ENCODE data around the gene RESP18.
A peak's percentile ranks its signal among the peaks of the same experiment; 100 is the strongest.

Gene RESP18

GRCh38 chr2:219281588-219281987, 51.0 kb downstream of the RESP18 start:
- DNase-seq (ENCODE audit: low read depth), result no peak
- Histone ChIP-seq H3K27me3 (replicated peaks; ENCODE audit: control insufficient read depth, insufficient read depth, low read length) (no peaks in the 10 kb centered on the region), H3K4me1 (ENCODE audit: control insufficient read depth, insufficient read depth, low read length) (peaks cover 32% of the 10 kb centered on the region), H3K9me3 (ENCODE audit: control insufficient read depth, low read length) (no peaks in the 10 kb centered on the region), H3K9ac (ENCODE audit: low read length) (no peak overlapping the region), H3K4me3 (ENCODE audit: low read length) (no peak overlapping the region), H3K36me3 (ENCODE audit: control insufficient read depth, insufficient read depth, low read length, severe bottlenecking) (peaks cover 43% of the 10 kb centered on the region)

DNA sequence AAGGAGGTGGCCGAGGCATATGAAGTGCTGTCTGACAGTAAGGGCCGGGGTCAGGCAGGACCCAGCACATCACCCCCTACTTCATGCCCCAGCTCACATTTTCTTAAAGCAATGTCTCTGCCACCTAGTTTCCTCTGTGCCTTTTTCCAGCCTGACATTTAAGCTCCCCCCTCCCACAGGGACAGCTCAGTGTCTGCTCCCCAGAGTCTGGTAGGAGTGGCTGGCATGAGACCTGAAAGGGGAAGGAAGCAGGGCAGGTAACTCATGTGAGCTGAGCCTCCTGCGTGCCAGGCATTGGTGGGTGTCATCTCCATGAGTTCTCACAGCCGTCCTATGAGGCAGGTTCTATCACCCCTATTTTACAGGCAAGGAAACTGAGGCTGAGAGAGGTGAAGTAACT, 51.9 kb downstream of the RESP18 start:
- Histone ChIP-seq H3K9ac (ENCODE audit: low read length) (peak overlapping the region; percentile 92), H3K9me3 (ENCODE audit: control insufficient read depth, low read length) (no peaks in the 10 kb centered on the region), H3K4me1 (ENCODE audit: control insufficient read depth, insufficient read depth, low read length) (peaks cover 26% of the 10 kb centered on the region), H3K27me3 (replicated peaks; ENCODE audit: control insufficient read depth, insufficient read depth, low read length) (no peaks in the 10 kb centered on the region), H3K4me3 (ENCODE audit: low read length) (no peak overlapping the region), H3K36me3 (ENCODE audit: control insufficient read depth, insufficient read depth, low read length, severe bottlenecking) (peaks cover 43% of the 10 kb centered on the region)
- DNase-seq (ENCODE audit: low read depth), result no peak

DNA sequence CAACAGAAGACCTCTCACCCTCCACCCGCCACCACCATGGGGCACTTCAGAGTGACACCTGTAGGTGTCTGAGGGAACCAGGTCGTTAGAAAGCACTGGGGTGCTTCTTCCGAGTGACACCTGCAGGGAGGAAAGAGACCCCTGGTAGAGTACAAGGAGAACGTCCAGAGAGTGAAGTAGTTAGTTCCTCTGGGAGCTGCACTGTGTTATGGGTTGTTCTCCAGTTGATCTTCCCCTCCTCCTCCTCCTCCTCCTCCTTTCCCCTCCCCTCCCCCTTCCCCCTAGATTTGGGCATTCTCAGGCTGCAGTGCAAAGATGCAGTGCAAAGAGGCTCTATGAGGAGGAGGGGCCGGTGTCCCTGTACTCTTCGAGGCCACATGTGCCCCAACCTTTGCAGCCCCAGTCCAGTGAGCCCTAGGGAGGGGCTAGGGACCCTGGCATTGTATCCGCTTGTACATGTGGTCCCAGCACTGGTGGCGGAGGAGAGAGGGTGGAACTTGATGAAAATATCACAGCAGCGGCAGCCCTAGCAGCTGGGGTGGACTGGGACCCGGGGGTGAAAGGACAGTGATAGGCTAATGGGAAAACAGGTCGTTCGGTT, 52.5 kb downstream of the RESP18 start:
- no peak for DNase-seq (ENCODE audit: low read depth)
- Histone ChIP-seq H3K4me1 (ENCODE audit: control insufficient read depth, insufficient read depth, low read length) (peaks cover 22% of the 10 kb centered on the region), H3K27me3 (replicated peaks; ENCODE audit: control insufficient read depth, insufficient read depth, low read length) (no peaks in the 10 kb centered on the region), H3K9me3 (ENCODE audit: control insufficient read depth, low read length) (no peaks in the 10 kb centered on the region), H3K4me3 (ENCODE audit: low read length) (peak overlapping the region; percentile 92), H3K36me3 (ENCODE audit: control insufficient read depth, insufficient read depth, low read length, severe bottlenecking) (peaks cover 43% of the 10 kb centered on the region), H3K9ac (ENCODE audit: low read length) (peak overlapping the region; percentile 92)

GRCh38 chr2:219279151-219279915, 53.2 kb downstream of the RESP18 start, which contains the start of gene DNAJB2:
Gene DNAJB2 (plus strand): TSS chr2:219279366. CDS start chr2:219279834, 468 bp downstream.
- Histone ChIP-seq H3K36me3 (ENCODE audit: control insufficient read depth, insufficient read depth, low read length, severe bottlenecking) (peaks cover 36% of the 10 kb centered on the region), H3K9me3 (ENCODE audit: control insufficient read depth, low read length) (no peaks in the 10 kb centered on the region), H3K4me3 (ENCODE audit: low read length) (peak within 1 kb of the TSS; percentile 92), H3K4me1 (ENCODE audit: control insufficient read depth, insufficient read depth, low read length) (peaks cover 29% of the 10 kb centered on the region), H3K27me3 (replicated peaks; ENCODE audit: control insufficient read depth, insufficient read depth, low read length) (no peaks in the 10 kb centered on the region), H3K9ac (ENCODE audit: low read length) (peak within 1 kb of the TSS; percentile 92)
- DNase-seq (ENCODE audit: low read depth), result peak; percentile 99

GRCh38 chr2:219278655-219279150, 53.8 kb downstream of the RESP18 start:
- DNase-seq (ENCODE audit: low read depth), result no peak
- Histone ChIP-seq H3K27me3 (replicated peaks; ENCODE audit: control insufficient read depth, insufficient read depth, low read length) (no peaks in the 10 kb centered on the region), H3K4me1 (ENCODE audit: control insufficient read depth, insufficient read depth, low read length) (peaks cover 35% of the 10 kb centered on the region), H3K9me3 (ENCODE audit: control insufficient read depth, low read length) (no peaks in the 10 kb centered on the region), H3K36me3 (ENCODE audit: control insufficient read depth, insufficient read depth, low read length, severe bottlenecking) (peaks cover 31% of the 10 kb centered on the region), H3K9ac (ENCODE audit: low read length) (peak overlapping the region; percentile 85), H3K4me3 (ENCODE audit: low read length) (peak overlapping the region; percentile 74)

GRCh38 chr2:219277703-219278654, 54.6 kb downstream of the RESP18 start:
- peak overlapping the region; percentile 74 for H3K4me3 ChIP-seq (ENCODE audit: low read length)
- peaks cover 25% of the 10 kb centered on the region for H3K36me3 ChIP-seq (ENCODE audit: control insufficient read depth, insufficient read depth, low read length, severe bottlenecking)
- peak overlapping the region; percentile 85 for H3K9ac ChIP-seq (ENCODE audit: low read length)
- H3K9me3 ChIP-seq (ENCODE audit: control insufficient read depth, low read length), result no peaks in the 10 kb centered on the region
- no peaks in the 10 kb centered on the region for H3K27me3 ChIP-seq (replicated peaks; ENCODE audit: control insufficient read depth, insufficient read depth, low read length)
- peak; percentile 92 for DNase-seq (ENCODE audit: low read depth)
- peaks cover 36% of the 10 kb centered on the region for H3K4me1 ChIP-seq (ENCODE audit: control insufficient read depth, insufficient read depth, low read length)
